GM21367 (cell line): Measurements from ENCODE around the gene AK9.
A peak's percentile ranks its signal among the peaks of the same experiment; 100 is the strongest.
"Not testable (repeated sequence)": the region's sequence is repeated elsewhere in the genome, so short reads cannot be mapped to it uniquely, and the experiment has no call there.

ENCODE experiments used
- ATAC-seq: cut with Tn5 transposase; IDR thresholded peaks from one replicate; pipeline ENCODE4 v1.9.1; 2021; ENCODE audit not compliant: unreplicated experiment

AK9 gene

DNA sequence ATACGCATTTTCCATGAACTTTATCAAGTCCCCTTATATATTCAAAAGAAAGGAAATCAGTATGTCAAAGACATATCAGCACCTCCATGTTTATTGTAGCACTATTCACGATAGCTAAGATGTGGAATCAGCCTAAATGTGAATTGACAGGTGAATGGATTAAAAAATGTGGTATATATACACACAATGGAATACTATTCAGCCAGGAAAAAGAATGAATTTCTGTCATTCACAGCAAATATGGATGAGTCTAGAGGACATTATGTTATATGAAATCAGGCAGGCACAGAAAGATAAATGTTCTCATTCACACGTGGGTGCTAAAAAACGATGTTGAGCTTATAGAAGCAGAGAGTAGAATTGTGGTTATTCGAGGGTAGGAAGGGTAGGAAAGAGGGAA lies 5.4 kb upstream of the AK9 start:
- no peak for ATAC-seq

DNA sequence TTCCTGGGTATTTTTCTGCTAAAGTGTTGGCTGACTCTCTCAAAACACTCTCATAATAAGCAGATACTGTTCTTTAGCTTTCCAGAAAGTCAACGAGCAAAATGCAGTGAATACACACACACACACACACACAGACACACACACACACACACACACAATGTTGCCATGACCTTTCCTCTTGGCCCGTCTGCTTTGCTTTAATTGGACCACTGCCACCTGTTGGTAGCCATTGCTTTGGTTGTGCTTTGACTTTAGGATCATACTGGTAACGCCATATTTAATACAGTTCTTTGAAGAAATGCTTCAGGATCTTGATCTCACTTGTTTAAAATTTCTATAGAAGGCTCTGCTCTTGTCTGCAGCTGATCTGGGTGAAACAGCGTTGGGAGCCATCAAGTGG lies 4.5 kb upstream of the AK9 start:
- no peak for ATAC-seq

DNA sequence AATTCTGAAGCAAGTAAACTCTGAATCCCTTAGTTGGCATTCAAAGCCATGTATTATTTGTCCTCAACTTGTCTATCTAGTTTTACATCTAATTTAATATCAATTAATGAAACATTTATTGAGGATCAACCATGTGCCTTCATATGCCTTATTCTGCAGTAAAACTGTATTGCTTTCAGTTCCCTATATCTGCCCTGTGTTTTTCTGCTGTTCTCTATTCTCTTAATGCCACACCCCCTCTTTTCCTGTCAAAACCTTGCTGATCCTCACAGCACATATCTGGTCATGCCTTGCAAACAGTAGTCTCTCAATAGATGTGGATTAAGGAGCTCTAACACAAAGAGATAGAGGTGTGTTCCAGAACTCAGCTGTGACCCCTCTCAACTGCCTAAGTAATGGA lies 2.1 kb upstream of the AK9 start:
- ATAC-seq = peak; percentile 33

DNA sequence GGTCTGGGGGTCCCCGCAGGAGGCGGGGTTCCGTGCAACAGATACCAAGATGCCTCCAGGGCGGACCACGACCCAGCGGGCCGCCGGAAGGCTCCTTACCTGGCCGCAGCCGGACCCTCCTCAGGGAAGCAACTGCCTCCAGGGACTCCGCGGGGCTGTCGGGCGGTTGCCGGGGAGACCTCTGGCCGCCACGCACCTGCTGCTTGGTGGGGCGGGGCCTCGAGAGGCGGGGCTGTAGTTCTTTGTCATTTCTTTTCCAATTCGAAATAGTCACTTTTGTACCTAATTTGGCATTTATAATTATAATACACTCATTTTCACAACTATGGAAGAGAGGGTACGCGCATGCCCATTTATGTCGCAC lies 647 bp downstream of the AK9 start:
- ATAC-seq = peak; percentile 31

DNA sequence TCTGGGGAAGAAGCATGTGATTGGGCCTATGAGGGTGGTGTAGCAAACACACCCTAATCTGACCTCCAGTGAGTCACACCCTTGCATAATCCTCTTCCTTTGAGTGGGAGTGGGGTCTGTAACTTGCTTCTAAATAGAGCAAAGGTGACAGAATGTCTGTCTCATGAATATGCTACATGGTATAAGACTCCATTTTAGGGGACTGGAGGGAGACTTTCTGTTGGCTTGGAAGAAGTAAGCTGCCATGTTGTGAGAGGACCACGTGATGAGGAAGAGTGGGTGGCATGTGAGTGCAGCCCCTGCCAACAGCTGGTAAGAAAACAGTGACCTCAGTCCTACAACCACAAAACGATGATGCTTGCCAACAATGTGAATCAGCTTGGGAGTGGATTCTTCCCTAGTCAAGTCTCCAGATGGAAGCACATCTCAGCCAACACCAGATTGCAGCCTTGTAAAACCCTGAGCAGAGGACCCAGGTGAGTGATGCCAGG lies 3.7 kb downstream of the AK9 start:
- ATAC-seq = no peak

DNA sequence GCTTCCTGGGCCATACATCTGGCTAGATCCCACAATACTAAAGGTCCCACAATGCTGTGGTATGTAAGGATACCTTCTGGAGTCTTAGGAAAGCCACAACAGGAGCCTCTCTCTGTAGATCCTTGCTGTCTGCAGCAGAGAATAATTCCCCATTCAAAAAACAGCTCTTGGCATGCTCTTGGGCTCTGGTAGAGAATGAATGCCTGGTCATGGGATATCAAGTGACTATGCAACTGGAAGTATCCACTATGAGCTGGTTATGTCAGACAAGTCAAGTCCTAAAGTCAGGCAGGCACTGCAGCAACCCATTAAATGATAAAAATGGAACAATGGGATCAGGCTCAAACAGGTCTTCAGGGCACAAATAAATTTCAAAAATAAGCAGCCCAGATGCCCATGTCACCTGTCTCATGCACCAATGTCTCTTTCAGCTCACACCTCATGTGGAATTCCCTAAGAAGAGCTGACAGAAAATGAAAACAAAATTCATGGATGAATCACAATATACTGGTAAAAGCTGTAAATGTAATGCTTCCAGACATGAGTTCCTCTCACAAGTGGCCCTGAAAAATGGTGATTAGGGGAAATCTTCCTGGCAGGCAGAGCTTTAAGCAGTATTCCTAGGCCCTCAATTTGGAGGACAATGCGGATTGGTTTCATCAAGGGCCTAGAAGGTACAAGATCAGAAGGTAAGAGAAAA lies 4.3 kb downstream of the AK9 start:
- ATAC-seq = no peak

DNA sequence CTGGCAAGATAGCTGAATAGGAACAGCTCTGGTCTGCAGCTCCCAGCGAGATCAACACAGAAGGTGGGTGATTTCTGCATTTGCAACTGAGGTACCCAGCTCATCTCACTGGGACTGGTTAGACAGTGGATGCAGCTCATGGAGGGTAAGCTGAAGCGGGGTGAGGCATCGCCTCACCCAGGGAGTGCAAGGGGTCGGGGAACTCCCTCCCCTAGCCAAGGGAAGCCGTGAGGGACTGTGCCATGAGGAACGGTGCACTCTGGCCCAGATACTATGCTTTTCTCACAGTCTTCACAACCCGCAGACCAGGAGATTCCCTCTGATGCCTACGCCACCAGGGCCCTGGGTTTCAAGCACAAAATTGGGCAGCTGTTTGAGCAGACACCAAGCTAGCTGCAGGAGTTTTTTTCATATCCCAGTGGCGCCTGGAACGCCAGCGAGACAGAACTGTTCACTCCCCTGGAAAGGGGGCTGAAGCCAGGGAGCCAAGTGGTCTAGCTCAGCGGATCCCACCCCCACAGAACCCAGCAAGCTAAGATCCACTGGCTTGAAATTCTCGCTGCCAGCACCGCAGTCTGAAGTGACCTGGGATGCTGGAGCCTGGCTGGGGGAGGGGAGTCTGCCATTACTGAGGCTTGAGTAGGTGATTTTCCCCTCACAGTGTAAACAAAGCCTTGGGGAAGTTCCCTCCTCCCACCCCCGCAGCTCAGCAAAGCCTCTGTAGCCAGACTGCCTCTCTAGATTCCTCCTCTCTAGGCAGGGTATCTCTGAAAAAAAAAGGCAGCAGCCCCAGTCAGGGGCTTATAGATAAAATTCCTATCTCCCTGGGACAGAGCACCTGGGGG lies 12.1 kb downstream of the AK9 start:
- not testable (repeated sequence) for ATAC-seq

DNA sequence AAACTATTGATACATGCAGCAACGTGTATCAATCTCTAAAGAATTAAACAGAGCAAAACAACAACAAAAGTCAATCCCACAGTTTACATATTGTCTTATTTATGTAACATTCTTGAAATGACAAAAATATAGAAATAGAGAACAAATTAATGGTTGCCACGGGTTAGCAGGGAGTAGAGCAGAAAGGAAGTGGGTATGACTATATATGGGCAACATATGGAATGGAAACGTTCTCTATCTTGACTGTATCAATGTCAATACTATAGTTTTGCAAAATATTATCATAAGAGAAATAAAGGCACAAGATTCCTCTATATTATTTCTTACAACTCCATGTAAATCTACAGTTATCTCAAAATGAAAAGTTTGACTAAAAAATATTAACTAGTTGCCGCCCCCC lies 12.8 kb downstream of the AK9 start:
- ATAC-seq = no peak

DNA sequence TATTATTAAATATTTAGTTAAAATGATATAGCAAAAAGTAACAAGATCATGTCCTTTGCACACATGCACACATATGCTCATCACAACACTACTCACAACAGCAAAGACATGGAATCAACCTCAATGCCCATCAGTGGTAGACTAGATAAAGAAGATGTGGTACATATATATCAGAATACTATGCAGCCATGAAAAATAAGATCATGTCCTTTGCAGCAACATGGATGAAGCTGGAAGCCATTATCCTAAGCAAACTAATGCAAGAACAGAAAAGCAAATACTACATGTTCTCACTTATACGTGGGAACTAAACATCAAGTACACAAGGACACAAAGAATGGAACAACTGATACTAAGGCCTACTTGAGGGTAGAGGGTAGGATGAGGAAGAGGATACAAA lies 14.3 kb downstream of the AK9 start:
- no peak for ATAC-seq

DNA sequence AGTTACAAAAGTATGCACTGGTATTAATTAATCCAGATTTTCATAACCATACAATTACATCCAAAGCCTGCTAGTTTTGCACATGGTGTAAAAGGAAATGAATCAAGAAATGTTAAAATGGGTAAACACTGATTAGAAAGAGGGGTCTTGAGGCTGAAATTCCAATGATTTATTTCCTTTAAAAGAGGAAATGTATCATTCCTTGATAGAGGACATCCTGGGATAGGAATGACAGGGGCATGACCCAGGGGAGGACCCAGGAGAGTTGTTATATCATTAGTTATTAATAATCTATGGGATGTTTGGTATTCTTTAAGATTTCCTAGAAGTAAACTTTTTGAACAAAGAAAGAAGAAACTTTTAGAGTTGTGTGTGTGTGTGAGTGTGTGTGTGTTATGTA lies 18.2 kb downstream of the AK9 start:
- ATAC-seq = no peak

DNA sequence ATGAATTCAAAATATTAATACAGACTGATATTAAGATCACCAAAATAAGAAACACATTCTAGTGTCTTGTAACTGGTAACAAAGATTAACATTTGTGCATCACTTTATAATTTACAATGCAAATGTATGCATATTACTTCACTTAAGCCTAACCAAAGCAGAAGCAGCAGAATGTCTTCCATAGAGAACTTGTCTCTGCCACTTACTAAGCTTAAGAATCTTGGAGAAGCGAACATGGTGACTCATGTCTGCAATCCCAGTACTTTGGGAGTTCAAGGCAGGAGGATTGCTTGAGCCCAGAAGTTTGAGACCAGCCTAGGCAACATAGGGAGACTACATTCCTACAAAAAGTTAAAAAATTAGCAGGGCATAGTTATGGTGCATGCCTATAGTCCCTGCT lies 18.8 kb downstream of the AK9 start:
- no peak for ATAC-seq

DNA sequence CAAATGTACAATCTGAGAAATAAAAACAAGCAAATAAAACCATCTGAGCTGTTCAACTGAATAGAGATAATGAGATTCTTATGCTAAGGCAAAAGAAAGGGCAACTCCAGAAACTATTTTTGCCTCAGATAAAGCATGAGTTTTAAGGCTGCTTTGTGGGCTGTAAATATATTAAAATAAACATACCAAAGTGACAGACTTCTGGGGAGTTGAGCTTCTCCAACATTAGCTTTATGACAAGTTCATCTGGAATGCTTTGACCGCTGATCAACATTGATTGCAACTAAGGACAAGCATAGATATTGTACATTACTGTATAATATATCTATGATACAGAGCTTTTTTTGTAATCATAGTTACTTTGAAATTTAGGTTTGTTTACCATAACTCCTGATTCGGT lies 19.3 kb downstream of the AK9 start:
- ATAC-seq = no peak

DNA sequence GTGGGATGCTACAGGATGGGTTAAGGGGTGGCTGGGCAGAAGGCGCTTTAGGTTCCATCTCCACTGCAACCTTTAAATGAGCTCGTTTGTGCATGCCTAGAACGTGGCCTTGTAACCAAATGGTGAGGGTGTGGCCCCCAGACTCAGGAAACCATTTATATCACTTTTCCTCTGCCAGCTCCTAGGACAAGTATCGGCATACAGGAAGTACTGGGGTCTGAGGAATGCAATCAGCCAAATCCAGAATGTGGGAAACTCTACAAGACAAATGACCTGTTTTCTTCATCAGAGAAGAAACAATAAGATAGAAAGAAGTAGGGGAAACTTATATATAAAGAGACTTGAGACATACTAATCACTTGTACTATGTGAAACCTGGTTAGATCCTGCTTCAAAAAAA lies 21.2 kb downstream of the AK9 start:
- ATAC-seq = no peak

DNA sequence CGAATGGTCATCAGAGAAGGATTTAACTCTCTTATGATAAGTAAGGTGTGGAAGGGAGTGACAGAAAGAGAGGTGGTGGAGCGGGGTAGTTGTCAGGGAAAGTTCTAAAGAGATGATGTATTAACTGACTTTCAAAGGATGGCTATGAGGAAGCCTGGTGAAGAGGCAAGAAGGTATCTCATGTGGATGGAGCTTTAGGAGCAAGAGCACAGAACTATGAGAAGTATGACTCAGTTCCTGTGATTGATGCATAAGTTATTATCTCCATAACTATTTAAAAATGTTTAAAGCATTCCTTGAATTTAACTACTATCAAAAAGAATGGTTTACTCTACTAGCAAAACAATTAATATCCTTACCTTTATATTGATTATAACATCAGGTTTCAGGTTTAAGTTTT lies 28.8 kb downstream of the AK9 start:
- no peak for ATAC-seq

DNA sequence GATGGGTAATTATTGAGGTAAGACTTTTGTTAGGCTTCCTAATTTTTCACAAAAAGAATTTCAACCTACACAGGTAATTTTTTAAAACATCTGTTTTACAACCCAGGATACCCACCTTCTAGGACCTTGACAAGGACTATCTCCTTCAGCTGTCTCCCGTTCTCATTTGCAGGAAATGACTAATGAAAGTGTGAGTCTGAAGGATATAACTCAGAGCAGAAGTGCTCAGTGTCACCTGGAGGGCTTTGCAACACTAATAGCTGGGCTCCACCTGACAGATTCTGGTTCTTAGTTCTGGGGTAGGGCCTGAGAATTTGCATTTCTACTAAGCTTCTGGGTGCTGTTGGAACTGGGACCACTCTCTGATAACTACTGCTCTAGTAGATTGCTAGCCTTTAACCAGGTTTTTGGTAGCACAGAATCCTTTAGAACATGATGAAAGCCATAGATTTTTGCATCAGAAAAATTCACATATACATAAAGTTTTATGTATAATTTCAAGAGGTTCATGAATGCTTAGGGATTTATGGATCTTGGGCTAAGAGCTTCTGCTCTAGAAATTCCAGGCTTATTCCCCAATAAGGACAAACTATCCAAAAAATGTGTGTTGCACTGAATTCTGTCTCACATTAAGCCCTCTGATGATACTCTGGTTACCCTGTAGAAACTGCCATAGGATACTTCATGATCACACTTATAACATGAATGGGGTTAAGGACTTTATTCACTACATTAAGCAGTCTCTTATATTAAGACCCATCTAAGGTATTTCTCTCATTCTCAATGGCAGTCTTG lies 30.3 kb downstream of the AK9 start:
- ATAC-seq = no peak

DNA sequence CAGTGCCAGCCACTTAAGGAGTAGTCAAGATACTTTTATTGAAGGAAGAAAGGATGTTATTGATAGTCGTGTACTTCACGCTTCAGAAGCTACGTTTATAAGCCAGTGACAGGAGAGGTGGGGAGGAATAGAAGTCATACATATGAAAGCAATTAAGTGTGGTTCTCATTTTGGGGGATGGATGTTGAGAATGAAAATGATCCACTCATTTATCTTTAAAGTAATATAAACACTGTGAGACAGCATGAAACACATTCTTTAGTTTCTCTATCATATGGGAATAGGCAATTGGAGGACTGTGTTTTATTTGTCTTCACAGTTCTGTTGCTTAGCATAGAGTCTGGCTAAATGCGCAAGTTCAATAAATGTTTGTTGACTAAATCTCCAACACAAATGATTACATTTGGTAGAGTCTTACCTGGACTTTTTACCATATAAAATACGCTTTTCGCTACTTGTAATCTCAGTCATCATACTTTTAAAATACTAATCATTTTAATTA lies 35.2 kb downstream of the AK9 start:
- no peak for ATAC-seq

DNA sequence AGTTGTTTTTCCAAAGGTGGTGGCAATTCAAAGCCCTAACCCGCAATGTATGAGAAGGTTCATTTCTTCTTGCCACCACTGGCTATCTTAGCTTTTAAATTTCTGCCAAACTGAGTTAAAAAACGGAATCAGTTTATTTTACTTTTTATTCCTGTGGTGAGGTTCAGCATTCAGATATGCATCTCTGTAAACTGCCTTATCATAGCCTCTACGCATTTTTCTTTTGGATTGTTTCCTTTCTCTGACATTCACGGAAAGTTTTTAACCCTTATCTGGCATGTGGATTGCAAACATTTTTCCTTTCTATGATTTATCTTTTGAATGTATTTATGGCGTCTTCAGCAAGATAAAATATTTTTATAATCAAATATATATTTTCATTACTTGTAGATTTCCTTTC lies 37.7 kb downstream of the AK9 start:
- ATAC-seq = no peak

DNA sequence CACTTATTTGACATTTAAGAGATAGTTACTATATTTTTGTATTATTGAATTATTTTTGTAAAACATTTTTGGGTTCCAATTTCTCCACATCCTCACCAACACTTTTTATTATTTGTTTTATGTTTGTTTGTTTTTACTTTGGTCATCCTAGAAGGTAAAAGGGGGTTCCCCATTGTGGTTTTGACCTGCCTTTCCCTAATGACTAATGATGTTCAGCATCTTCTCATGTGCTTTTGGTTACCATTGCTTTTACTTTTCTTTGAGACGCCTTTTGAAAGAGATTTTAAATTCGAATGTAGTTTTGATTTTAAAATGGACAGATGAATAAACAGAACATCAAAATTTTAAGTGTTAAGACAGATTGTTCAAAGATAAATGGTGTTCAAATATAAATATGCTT lies 46.9 kb downstream of the AK9 start:
- ATAC-seq = no peak

DNA sequence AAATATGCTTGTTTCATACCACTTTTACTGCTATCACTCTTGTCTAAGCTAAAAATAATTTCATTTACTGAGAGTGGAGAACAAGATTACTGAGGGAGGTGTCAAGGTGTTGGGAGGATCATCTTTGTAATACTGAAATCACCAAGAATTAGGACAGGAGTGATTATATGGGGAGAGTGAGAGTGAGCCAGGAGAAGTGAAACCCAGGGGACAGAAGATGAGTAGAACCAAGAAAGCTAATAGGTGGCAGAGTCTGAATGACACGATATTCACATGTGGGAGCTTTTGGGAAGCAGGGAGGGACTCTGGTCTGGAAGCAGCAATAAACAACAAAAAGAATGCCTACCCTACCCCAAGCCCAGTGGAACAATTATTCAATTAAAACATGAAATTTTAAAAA lies 58.6 kb downstream of the AK9 start:
- no peak for ATAC-seq

DNA sequence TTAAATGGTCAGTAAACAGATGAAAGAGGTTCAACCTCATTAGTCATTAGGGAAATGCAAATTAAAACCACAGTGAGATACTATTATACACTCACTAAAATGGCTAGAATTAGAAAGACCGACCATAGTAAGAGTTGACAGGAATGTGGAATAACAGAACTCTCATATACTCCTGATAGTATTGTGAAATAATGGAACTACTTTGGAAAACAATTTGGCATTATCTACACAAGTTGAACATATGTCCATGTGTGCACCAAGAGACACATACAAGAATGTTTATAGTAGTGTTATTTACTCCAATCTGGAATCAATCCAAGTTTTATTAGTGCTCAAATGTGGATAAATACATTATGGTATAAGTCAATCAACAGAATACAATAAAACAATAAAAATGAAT lies 59.6 kb downstream of the AK9 start:
- ATAC-seq = no peak

DNA sequence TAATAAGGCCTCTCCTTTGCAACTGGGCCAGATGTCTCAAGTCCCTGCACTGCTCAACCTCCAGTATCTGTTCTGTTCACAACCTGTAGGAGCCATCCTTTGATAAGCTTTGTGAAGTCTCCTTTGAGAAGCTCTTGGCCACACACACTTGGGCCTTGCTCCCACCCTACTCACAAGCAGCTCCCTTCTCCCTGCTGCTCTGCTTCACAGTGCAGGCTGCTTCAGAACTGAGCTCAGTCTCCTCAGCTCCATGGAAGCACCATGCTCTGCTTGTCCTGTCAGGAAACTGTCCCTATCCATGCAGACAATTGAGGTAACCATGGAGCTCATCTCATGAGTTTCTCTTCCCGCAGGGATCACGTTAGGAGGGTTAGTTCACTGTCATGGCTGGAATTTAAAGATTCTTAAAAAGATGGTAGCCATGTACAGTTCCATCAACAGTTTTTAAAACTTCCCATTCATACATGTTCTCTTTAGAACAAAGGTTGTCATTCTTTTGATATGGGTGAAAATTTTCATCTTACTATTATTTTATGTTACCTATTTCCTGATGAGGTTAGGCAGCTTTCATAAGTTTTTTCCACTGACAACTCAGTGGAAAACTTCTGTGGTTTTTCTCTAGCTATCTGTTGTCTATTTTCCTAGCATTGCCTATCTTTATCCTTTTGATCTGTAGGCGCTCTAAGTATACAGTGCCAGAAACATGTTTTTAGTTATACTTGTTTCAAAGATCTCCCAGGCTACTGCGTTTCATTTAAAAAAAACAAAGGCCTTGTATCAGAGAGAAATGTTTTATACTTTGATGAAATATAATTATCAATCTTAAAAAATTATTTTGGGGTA lies 62.6 kb downstream of the AK9 start:
- ATAC-seq = no peak
